Sigmoid colon (tissue), 4 donors: ENCODE measurements around the gene TRAFD1.

Experiments used
- CTCF ChIP-seq, 4 experiments: fragments of 450-650 bp in 3 of 4; fragments of 200-600 bp in 1 of 4; IDR thresholded peaks; one replicate each; pipeline ENCODE4 v1.5.1; 2016 to 2019; ENCODE audit warnings: antibody characterized with exemption in 4 of 4, mild to moderate bottlenecking in 3 of 4, moderate library complexity in 2 of 4
- POLR2AphosphoS5 ChIP-seq, 4 donors: sonication (generic); formaldehyde crosslinking; IDR thresholded peaks; one replicate each; pipeline ENCODE4 v1.6.1; 2017; ENCODE audit warnings: antibody characterized with exemption in 4 of 4

GRCh38 chr12:112160611-112161010 lies 35.3 kb downstream of the TRAFD1 start:
- TF ChIP-seq CTCF (IDR thresholded peaks at IDR 0.05) (no peak), POLR2AphosphoS5 (IDR thresholded peaks at IDR 0.05) (no peak)
